Fibroblast of lung (primary cell): Measurements from ENCODE around the gene CLMP.

Experiments used
- EZH2 ChIP-seq: IDR thresholded peaks from 2 replicates; pipeline ENCODE4 v1.5.1; 2012; ENCODE audit warnings: low read length, control low read depth, mild to moderate bottlenecking; ENCODE audit errors: missing control alignments
- TF ChIP-seq, protein P1 (sequence below), 2 donors: IDR thresholded peaks in 1 of 2; conservative IDR thresholded peaks in 1 of 2; 1 replicate in 1 of 2; 2 replicates in 1 of 2; pipeline ENCODE4 v1.5.1; 2011 to 2012; ENCODE audit warnings: low read length in 2 of 2, control low read depth in 1 of 2, inconsistent platforms in 1 of 2, low read depth in 1 of 2, mild to moderate bottlenecking in 1 of 2

- TF ChIP-seq, protein P1, sequence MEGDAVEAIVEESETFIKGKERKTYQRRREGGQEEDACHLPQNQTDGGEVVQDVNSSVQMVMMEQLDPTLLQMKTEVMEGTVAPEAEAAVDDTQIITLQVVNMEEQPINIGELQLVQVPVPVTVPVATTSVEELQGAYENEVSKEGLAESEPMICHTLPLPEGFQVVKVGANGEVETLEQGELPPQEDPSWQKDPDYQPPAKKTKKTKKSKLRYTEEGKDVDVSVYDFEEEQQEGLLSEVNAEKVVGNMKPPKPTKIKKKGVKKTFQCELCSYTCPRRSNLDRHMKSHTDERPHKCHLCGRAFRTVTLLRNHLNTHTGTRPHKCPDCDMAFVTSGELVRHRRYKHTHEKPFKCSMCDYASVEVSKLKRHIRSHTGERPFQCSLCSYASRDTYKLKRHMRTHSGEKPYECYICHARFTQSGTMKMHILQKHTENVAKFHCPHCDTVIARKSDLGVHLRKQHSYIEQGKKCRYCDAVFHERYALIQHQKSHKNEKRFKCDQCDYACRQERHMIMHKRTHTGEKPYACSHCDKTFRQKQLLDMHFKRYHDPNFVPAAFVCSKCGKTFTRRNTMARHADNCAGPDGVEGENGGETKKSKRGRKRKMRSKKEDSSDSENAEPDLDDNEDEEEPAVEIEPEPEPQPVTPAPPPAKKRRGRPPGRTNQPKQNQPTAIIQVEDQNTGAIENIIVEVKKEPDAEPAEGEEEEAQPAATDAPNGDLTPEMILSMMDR (conservative IDR thresholded peaks at IDR 0.05 in 1 of 2, IDR thresholded peaks at IDR 0.05 in 1 of 2; ENCODE audit: low read depth in 1 of 2, low read length in 2 of 2), result no peak
- TF ChIP-seq EZH2, result no peak
These were observed 18.3 kb downstream of the CLMP start for GRCh38 chr11:123176785-123177184.
